Psoas muscle (tissue), 8 donors: ENCODE data around the gene INPP4A. TPM values are rescaled to one million over a fixed set of nuclear protein-coding genes. Genes with fewer than 3 reads are reported as not detected.

Experiments used
- ATAC-seq, 4 donors: fragments of 200-7000 bp; cut with Tn5 transposase; one replicate each; pipeline ENCODE4 v1.9.1; 2020; ENCODE audit warnings: moderate library complexity in 3 of 4, mild to moderate bottlenecking in 2 of 4
- DNase-seq, 2 donors: peaks; one replicate each; pipeline ENCODE4 v3.0.0-alpha.2; 2020
- H3K27ac ChIP-seq: fragments of 200-600 bp; one replicate; pipeline ENCODE4 v1.8.0; 2022
- H3K27me3 ChIP-seq, 3 donors: fragments of 200-600 bp in 1 of 3; one replicate each; pipeline versions ENCODE4 v1.6.1 to v1.8.0; 2013 to 2022; ENCODE audit warnings: low read length in 2 of 3, mild to moderate bottlenecking in 2 of 3, moderate library complexity in 1 of 3; ENCODE audit not compliant: insufficient read depth in 3 of 3
- H3K36me3 ChIP-seq, 2 donors: fragments of 200-600 bp in 1 of 2; one replicate each; pipeline versions ENCODE4 v1.6.1 to v1.8.0; 2013 to 2022; ENCODE audit warnings: low read depth in 1 of 2, mild to moderate bottlenecking in 1 of 2, moderate library complexity in 1 of 2; ENCODE audit not compliant: insufficient read depth in 1 of 2
- H3K4me1 ChIP-seq: fragments of 200-600 bp; one replicate; pipeline ENCODE4 v1.8.0; 2022
- H3K4me3 ChIP-seq: fragments of 200-600 bp; one replicate; pipeline ENCODE4 v1.8.0; 2022; ENCODE audit warnings: mild to moderate bottlenecking
- H3K9me3 ChIP-seq: fragments of 200-600 bp; one replicate; pipeline ENCODE4 v1.8.0; 2022
- CTCF ChIP-seq: fragments of 200-600 bp; IDR thresholded peaks from one replicate; pipeline ENCODE4 v1.8.0; 2022; ENCODE audit warnings: antibody characterized with exemption
- WGBS, 3 donors: extraction: QIAGEN DNeasy Blood & Tissue Kit; methylation state at CpG; one replicate each; pipeline versions ENCODE4 v1.1.6 to v1.1.7; 2013; 5-methylcytosine and 5-hydroxymethylcytosine counted together
- intact Hi-C, 2 donors: fragments of 100-400 bp; cut with DNase I; formaldehyde crosslinking; loops; one replicate each; pipeline versions ENCODE4 v1.11.0 to v1.14.2; 2022
- long read RNA-seq, 2 donors: library from polyadenylated mRNA; unstranded; transcript quantifications; one replicate each; pipeline ENCODE4 v2.0.0, GENCODE V29; 2021
- polyA plus RNA-seq, 3 donors: library from polyadenylated mRNA; stranded (reverse); fragments of 200-250 nt; gene quantifications; one replicate each; pipeline ENCODE4 v1.2.3, GENCODE V29; 2013
- total RNA-seq, 4 donors: library from RNA; stranded (reverse); fragmentation: NEBNext Ultra II Directional in 2 of 4; extraction: Animal tissue kit (Norgen Biotek cat#: 25700) in 2 of 4; gene quantifications; one replicate each; pipeline versions ENCODE4 v1.2.1 to v1.2.4, GENCODE V29; 2021 to 2023
- donor health status: healthy with polysubstance abuse.
- donor health status: DM: no; HTN: no; CAD: no; lungs with moderate emphysema.
- donor health status: Bipolar disorder and iron deficiency.
- donor health status: healthy.
- donor health status: DM: yes; HTN: yes; CAD: no.
- donor health status: DM: no; HTN: no; CAD: no.
- donor health status: DM: no; HTN: no; CAD: no.
- donor health status: DM: yes; HTN: yes; CAD: no.

Gene INPP4A
- total RNA-seq, result 10 to 100 TPM in 3 of 4 donors, 1 to 10 TPM in 1; 9.8 to 19.7 (median 13.1) TPM
- 1 to 10 TPM; 2.2 to 5.4 (median 2.8) TPM for polyA plus RNA-seq
- long read RNA-seq, donor 1, partial matches to known transcripts, result 6 of 19 reads
- long read RNA-seq, donor 1, other reads (novel, unspliced or antisense), result 13 of 19 reads
- long read RNA-seq, donor 2, partial matches to known transcripts, result 8 of 23 reads
- long read RNA-seq, donor 2, other reads (novel, unspliced or antisense), result 11 of 23 reads

- TF ChIP-seq CTCF, result peak; percentile 26
- H3K27me3 ChIP-seq, result no peaks in the 10 kb centered on the region
- H3K9me3 ChIP-seq, result no peaks in the 10 kb centered on the region
- intact Hi-C loops, result loop anchor here in 1 of 2 donors (5.0 kb wide), 1 partner anchor 63 kb away; no protein-coding TSS in a partner anchor
- peak; percentile 76 to 88 for DNase-seq
- peak within 1 kb of the TSS; percentile 65 for H3K27ac ChIP-seq
- peak within 1 kb of the TSS; percentile 88 for H3K4me3 ChIP-seq
- peak; percentile 93 to 96 (median 96) for ATAC-seq
- peaks cover 11% of the 10 kb centered on the region for H3K4me1 ChIP-seq
- WGBS, 3 donors, result 1% methylated on average over 39 to 75 of the region's 75 CpGs
- H3K36me3 ChIP-seq, result no peaks in the 10 kb centered on the region
Observed at GRCh38 chr2:98444436-98445176, at the start of gene INPP4A. TSS of gene INPP4A (plus strand) at chr2:98444858. CDS start at chr2:98520049, 75,191 bp downstream.

DNA sequence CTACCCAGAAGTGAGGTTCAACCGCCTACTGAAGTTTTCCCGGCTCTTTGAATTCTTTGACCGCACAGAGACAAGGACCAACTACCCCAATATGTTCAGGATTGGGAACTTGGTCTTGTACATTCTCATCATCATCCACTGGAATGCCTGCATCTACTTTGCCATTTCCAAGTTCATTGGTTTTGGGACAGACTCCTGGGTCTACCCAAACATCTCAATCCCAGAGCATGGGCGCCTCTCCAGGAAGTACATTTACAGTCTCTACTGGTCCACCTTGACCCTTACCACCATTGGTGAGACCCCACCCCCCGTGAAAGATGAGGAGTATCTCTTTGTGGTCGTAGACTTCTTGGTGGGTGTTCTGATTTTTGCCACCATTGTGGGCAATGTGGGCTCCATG is 48.7 kb upstream of the INPP4A start:
- no peak for TF ChIP-seq CTCF
- intact Hi-C loops, result no loop called here
- WGBS, 3 donors, result 92 to 96% (median 92%) methylated on average over 6 of the region's 6 CpGs
- Histone ChIP-seq H3K27me3 (no peaks in the 10 kb centered on the region), H3K4me1 (no peaks in the 10 kb centered on the region), H3K4me3 (no peak overlapping the region), H3K36me3 (no peaks in the 10 kb centered on the region), H3K27ac (no peak overlapping the region), H3K9me3 (no peaks in the 10 kb centered on the region)
- no peak for DNase-seq
- ATAC-seq, result no peak

DNA sequence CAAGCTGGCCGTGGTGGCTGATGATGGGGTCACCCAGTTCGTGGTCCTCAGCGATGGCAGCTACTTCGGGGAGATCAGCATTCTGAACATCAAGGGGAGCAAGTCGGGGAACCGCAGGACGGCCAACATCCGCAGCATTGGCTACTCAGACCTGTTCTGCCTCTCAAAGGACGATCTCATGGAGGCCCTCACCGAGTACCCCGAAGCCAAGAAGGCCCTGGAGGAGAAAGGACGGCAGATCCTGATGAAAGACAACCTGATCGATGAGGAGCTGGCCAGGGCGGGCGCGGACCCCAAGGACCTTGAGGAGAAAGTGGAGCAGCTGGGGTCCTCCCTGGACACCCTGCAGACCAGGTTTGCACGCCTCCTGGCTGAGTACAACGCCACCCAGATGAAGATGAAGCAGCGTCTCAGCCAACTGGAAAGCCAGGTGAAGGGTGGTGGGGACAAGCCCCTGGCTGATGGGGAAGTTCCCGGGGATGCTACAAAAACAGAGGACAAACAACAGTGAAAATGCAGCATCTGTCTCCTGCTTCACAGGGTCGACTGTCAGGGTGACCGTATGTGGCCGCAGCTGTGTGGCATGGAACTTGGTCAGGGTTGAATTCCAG is 47.8 kb upstream of the INPP4A start:
- no peaks in the 10 kb centered on the region for H3K4me1 ChIP-seq
- ATAC-seq, result no peak
- DNase-seq, result no peak
- no peaks in the 10 kb centered on the region for H3K27me3 ChIP-seq
- TF ChIP-seq CTCF, result no peak
- H3K36me3 ChIP-seq, result no peaks in the 10 kb centered on the region
- intact Hi-C loops, result no loop called here
- no peaks in the 10 kb centered on the region for H3K9me3 ChIP-seq
- no peak overlapping the region for H3K27ac ChIP-seq
- no peak overlapping the region for H3K4me3 ChIP-seq
- 91 to 95% (median 92%) methylated on average over 23 of the region's 23 CpGs for WGBS, 3 donors

DNA sequence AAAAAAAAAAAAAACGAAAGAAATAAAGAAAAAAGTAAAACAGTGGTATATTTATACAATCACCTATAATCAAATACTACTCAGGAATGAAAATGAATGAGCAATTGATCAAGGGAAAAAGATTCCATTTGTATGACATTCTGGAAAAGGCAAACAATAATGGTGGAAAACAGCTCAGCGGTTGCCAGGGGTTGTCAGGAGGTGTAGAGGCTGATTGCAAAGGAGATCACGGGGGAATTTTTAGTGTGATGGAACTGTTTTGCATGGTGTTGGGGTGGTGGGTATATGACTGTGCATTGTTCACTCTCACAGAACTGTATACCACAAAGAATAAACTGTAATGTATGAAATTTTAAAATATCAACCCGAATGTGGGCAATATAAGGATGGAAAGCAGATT is 45.5 kb upstream of the INPP4A start:
- intact Hi-C loops, result no loop called here
- DNase-seq (no peak), ATAC-seq (no peak)
- no peaks in the 10 kb centered on the region for H3K4me1 ChIP-seq
- H3K27me3 ChIP-seq, result no peaks in the 10 kb centered on the region
- no peak for TF ChIP-seq CTCF
- no peak overlapping the region for H3K4me3 ChIP-seq
- H3K27ac ChIP-seq, result no peak overlapping the region
- H3K9me3 ChIP-seq, result no peaks in the 10 kb centered on the region
- 70 to 82% (median 74%) methylated on average over 4 of the region's 4 CpGs for WGBS, 3 donors
- H3K36me3 ChIP-seq, result no peaks in the 10 kb centered on the region
